Peyer's patch (tissue), 4 donors: ENCODE measurements around the gene USP10.

ENCODE experiments used
- POLR2A ChIP-seq, 2 donors: fragments of 450-650 bp; IDR thresholded peaks; one replicate each; pipeline ENCODE4 v1.5.1; 2017; ENCODE audit warnings: antibody characterized with exemption in 2 of 2, mild to moderate bottlenecking in 2 of 2, moderate library complexity in 2 of 2
- TF ChIP-seq, protein P1 (sequence below), 6 experiments: fragments of 450-650 bp in 4 of 6; fragments of 200-600 bp in 2 of 6; sonication (generic) in 1 of 6; IDR thresholded peaks; one replicate each; pipeline ENCODE4 v1.5.1; 2017 to 2019; ENCODE audit warnings: antibody characterized with exemption in 6 of 6, mild to moderate bottlenecking in 3 of 6, moderate library complexity in 1 of 6

- TF ChIP-seq, protein P1, sequence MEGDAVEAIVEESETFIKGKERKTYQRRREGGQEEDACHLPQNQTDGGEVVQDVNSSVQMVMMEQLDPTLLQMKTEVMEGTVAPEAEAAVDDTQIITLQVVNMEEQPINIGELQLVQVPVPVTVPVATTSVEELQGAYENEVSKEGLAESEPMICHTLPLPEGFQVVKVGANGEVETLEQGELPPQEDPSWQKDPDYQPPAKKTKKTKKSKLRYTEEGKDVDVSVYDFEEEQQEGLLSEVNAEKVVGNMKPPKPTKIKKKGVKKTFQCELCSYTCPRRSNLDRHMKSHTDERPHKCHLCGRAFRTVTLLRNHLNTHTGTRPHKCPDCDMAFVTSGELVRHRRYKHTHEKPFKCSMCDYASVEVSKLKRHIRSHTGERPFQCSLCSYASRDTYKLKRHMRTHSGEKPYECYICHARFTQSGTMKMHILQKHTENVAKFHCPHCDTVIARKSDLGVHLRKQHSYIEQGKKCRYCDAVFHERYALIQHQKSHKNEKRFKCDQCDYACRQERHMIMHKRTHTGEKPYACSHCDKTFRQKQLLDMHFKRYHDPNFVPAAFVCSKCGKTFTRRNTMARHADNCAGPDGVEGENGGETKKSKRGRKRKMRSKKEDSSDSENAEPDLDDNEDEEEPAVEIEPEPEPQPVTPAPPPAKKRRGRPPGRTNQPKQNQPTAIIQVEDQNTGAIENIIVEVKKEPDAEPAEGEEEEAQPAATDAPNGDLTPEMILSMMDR (IDR thresholded peaks at IDR 0.05): no peak
- TF ChIP-seq POLR2A (IDR thresholded peaks at IDR 0.05): no peak
Observed at GRCh38 chr16:84765616-84766580, 66.1 kb downstream of the USP10 start.
